Measurements from ENCODE around the gene ACO2. TPM values are rescaled to one million over a fixed set of nuclear protein-coding genes. Genes with fewer than 3 reads are reported as not detected.

Gene ACO2
- polyA plus RNA-seq, 3 donors = 119 to 147 (median 145) TPM

GRCh38 chr22:41481131-41481830 is 12.4 kb downstream of the ACO2 start:
- no peak for DNase-seq (ENCODE audit: extremely low read depth in 1 of 11, low read depth in 9 of 11, low spot score in 4 of 11)

GRCh38 chr22:41481925-41482318 is 13.0 kb downstream of the ACO2 start:
- DNase-seq (ENCODE audit: extremely low read depth in 1 of 11, low read depth in 9 of 11, low spot score in 4 of 11) = no peak

GRCh38 chr22:41482319-41482935 is 13.5 kb downstream of the ACO2 start:
- DNase-seq (ENCODE audit: extremely low read depth in 1 of 11, low read depth in 9 of 11, low spot score in 4 of 11) = no peak

GRCh38 chr22:41485033-41485432 is 16.1 kb downstream of the ACO2 start:
- no peak for DNase-seq (ENCODE audit: extremely low read depth in 1 of 11, low read depth in 9 of 11, low spot score in 4 of 11)

- DNase-seq (ENCODE audit: extremely low read depth in 1 of 11, low read depth in 9 of 11, low spot score in 4 of 11) = no peak
Observed at GRCh38 chr22:41487037-41487935, 18.4 kb downstream of the ACO2 start.

GRCh38 chr22:41488076-41488475 is 19.2 kb downstream of the ACO2 start:
- no peak for DNase-seq (ENCODE audit: extremely low read depth in 1 of 11, low read depth in 9 of 11, low spot score in 4 of 11)

GRCh38 chr22:41488596-41489385 is 19.9 kb downstream of the ACO2 start:
- DNase-seq (ENCODE audit: extremely low read depth in 1 of 11, low read depth in 9 of 11, low spot score in 4 of 11) = no peak

GRCh38 chr22:41491374-41492100 is 22.6 kb downstream of the ACO2 start:
- DNase-seq (ENCODE audit: extremely low read depth in 1 of 11, low read depth in 9 of 11, low spot score in 4 of 11) = peak in 4 of 11 donors; percentile 21 to 35 (median 26)

- no peak for DNase-seq (ENCODE audit: extremely low read depth in 1 of 11, low read depth in 9 of 11, low spot score in 4 of 11)
Observed at GRCh38 chr22:41498303-41498835, 29.5 kb downstream of the ACO2 start.

GRCh38 chr22:41499624-41500280 is 30.8 kb downstream of the ACO2 start:
- DNase-seq (ENCODE audit: extremely low read depth in 1 of 11, low read depth in 9 of 11, low spot score in 4 of 11) = no peak

- DNase-seq (ENCODE audit: extremely low read depth in 1 of 11, low read depth in 9 of 11, low spot score in 4 of 11) = no peak
Observed at GRCh38 chr22:41500303-41500702, 31.4 kb downstream of the ACO2 start.

- DNase-seq (ENCODE audit: extremely low read depth in 1 of 11, low read depth in 9 of 11, low spot score in 4 of 11) = no peak
Observed at GRCh38 chr22:41501209-41501608, 32.3 kb downstream of the ACO2 start.

GRCh38 chr22:41504397-41504796 is 35.5 kb downstream of the ACO2 start:
- no peak for DNase-seq (ENCODE audit: extremely low read depth in 1 of 11, low read depth in 9 of 11, low spot score in 4 of 11)

- DNase-seq (ENCODE audit: extremely low read depth in 1 of 11, low read depth in 9 of 11, low spot score in 4 of 11) = no peak
Observed at GRCh38 chr22:41504816-41505215, 35.9 kb downstream of the ACO2 start.

- DNase-seq (ENCODE audit: extremely low read depth in 1 of 11, low read depth in 9 of 11, low spot score in 4 of 11) = no peak
Observed at GRCh38 chr22:41505511-41506220, 36.7 kb downstream of the ACO2 start.

- no peak for DNase-seq (ENCODE audit: extremely low read depth in 1 of 11, low read depth in 9 of 11, low spot score in 4 of 11)
Observed at GRCh38 chr22:41507330-41508063, 38.6 kb downstream of the ACO2 start.

GRCh38 chr22:41508770-41509170 is 39.9 kb downstream of the ACO2 start:
- DNase-seq (ENCODE audit: extremely low read depth in 1 of 11, low read depth in 9 of 11, low spot score in 4 of 11) = no peak

Measured in renal cortex interstitium (tissue), 11 donors.